SIG-M5 treated with dmso at 0.1 percent for 504 hours (cell line): ENCODE results near the gene KIAA1671.
A peak's percentile ranks its signal among the peaks of the same experiment; 100 is the strongest.

ENCODE experiments used
- DNase-seq: peaks from one replicate; lab custom pipeline; 2025; ENCODE audit not compliant: unreplicated experiment; lab: John Stamatoyannopoulos, UW

KIAA1671 gene

GRCh38 chr22:25109878-25110595 lies 157.5 kb downstream of the KIAA1671 start:
- no peak for DNase-seq

GRCh38 chr22:25110596-25110845 lies 158.0 kb downstream of the KIAA1671 start:
- no peak for DNase-seq

GRCh38 chr22:25110846-25111578 lies 158.5 kb downstream of the KIAA1671 start:
- peak; percentile 78 for DNase-seq

DNA sequence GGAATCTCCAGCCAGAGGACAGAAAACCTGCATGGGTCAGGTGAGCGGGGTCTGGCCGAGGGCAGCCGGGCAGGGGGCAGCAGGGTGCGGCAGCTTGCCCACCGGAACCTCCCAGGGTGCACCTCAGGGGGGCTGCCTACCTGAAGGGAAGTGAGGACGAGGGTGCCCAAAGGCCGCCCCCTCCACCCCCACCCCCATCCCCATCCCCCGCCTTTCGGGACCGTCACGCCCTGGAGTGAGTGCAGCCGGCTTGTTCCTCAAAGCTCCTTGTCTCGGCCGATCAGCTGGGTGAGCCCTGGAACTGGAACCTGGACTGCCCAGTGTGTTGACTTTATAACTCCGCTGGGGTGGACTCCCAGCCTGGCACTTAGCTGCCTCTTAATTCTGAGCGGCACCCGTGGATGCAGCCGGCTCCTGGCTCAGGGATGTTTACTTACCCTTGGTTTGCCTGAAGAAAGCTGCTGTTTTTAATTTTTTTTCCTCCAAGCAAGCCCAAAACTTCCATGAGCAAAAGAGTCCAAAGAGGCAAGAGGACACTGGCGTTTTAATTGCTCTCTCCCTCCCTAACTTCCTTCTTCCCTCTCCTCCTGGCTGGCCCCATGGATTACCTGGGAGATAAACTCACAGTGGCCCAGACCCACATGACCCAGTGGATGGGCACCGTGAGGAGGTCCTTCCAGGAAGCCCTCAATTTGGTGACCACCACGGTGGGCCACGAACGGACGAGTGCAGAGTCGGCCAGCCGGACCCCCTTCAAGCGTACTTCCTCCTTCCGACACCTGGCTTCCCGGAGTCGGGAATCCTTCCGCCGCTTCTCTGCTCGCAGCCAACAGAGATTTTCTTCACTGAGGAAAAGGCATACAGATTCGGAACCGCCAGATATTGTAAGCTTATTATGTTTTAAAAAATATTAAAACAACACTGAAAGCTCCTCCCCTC lies 159.3 kb downstream of the KIAA1671 start:
- DNase-seq: no peak

- DNase-seq: no peak
Measured at GRCh38 chr22:25112538-25113253, 160.2 kb downstream of the KIAA1671 start.

GRCh38 chr22:25113316-25113721 lies 160.8 kb downstream of the KIAA1671 start:
- no peak for DNase-seq

GRCh38 chr22:25114369-25115362 lies 162.2 kb downstream of the KIAA1671 start:
- no peak for DNase-seq

DNA sequence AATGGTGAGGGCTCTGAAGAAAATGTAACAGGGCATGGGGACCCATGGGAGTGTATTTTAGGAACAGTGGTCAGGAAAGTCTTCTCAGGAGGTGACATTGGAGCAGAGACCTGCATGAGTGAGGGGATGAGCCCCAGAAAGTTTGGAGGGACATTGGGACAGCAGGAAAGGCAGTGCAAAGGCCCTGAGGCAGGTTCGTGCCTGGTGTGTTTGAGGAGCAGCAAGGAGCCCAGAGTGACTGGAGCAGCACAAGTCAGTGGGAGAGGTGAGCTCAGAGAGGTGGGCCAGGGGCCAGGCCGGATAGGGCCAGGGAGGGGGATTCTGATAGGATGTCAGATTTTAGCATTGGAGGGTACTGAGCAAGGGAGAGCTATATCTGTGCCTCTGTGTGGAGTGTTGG lies 167.1 kb downstream of the KIAA1671 start:
- no peak for DNase-seq

GRCh38 chr22:25120093-25120561 lies 167.6 kb downstream of the KIAA1671 start:
- DNase-seq: no peak

- no peak for DNase-seq
Measured at GRCh38 chr22:25120761-25121212, 168.3 kb downstream of the KIAA1671 start.

GRCh38 chr22:25122136-25122764 lies 169.7 kb downstream of the KIAA1671 start:
- no peak for DNase-seq

- DNase-seq: no peak
Measured at GRCh38 chr22:25123677-25124076, 171.2 kb downstream of the KIAA1671 start.

DNA sequence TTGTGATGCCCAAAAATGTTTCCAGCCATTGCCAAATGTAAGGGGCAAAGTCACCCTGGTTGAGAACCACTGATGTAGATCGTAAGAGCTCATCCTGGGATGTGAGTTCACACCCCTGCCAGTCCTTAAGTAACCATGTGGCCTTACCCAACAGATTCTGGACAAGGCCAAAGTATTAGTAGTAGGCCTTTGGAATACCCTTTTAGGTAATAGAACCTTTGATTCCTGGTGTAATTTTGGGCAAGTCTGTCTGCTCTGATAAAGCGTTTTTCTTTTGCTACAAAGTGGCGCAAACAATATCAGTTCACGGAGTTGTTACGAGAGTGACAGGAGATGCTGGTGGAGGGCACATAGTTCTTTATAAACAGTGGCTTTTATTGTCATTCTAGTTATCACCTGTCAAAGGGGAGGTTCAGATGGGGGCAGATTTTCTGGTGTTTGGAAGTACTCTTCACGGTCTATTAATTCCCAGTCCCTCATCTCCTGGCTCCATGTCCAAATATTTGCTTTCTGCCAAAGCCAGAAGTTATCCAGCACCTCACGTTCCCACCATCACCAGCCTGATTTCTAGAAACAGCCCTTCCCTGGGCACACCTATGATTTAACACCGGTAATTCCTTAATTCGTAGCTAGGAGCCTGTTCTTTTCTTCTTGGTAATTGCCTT lies 173.3 kb downstream of the KIAA1671 start:
- DNase-seq: no peak

GRCh38 chr22:25126510-25126909 lies 174.0 kb downstream of the KIAA1671 start:
- no peak for DNase-seq

- no peak for DNase-seq
Measured at GRCh38 chr22:25127318-25127717, 174.8 kb downstream of the KIAA1671 start.

- DNase-seq: no peak
Measured at GRCh38 chr22:25130462-25130861, 177.9 kb downstream of the KIAA1671 start.

DNA sequence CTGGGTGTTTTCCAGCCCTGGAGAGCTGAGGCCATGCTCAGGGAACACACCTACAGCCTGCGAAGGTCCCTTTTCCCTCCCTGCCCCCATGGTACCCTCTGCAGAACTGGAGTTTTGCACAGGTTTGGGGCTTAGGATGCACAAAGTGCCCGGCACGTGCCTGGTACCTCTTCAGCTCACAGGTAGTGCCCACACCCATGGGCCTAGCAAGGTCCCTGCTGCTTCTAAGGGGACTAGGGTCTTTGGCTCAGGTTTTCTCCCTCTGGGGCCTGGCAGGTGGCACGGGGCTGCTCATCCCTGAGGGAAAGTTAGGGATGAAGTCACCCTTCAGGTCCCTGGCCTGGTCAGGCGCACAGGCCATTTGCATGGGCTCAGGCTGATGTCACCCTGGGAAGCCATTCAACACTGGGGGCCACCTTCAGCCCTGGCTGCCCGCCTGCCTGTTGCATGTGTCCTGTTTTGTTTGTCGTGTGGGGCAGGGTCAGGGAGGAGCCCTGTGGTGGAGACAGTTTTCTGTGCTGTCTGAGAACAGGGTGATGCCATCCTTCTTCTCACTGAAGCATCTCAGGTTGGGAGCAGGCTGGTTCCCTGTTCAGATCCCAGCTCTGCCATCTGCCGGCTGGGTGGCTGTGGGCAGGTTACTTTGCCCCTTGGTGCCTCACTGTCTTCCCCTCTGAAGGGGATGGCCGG lies 178.8 kb downstream of the KIAA1671 start:
- no peak for DNase-seq

- no peak for DNase-seq
Measured at GRCh38 chr22:25134028-25134427, 181.5 kb downstream of the KIAA1671 start.
